Uterus (tissue), 2 donors: ENCODE results near the gene ZC3H13.

Experiments
- POLR2A ChIP-seq, 2 donors: fragments of 450-650 bp; IDR thresholded peaks; one replicate each; pipeline ENCODE4 v1.6.1; 2016; ENCODE audit warnings: antibody characterized with exemption in 2 of 2, mild to moderate bottlenecking in 1 of 2, moderate library complexity in 1 of 2
- TF ChIP-seq, protein P1 (sequence below), 4 experiments: fragments of 200-600 bp in 2 of 4; fragments of 450-650 bp in 2 of 4; sonication (generic) in 2 of 4; IDR thresholded peaks; one replicate each; pipeline ENCODE4 v1.5.1; 2016 to 2019; ENCODE audit warnings: antibody characterized with exemption in 4 of 4, mild to moderate bottlenecking in 2 of 4, moderate library complexity in 1 of 4

DNA sequence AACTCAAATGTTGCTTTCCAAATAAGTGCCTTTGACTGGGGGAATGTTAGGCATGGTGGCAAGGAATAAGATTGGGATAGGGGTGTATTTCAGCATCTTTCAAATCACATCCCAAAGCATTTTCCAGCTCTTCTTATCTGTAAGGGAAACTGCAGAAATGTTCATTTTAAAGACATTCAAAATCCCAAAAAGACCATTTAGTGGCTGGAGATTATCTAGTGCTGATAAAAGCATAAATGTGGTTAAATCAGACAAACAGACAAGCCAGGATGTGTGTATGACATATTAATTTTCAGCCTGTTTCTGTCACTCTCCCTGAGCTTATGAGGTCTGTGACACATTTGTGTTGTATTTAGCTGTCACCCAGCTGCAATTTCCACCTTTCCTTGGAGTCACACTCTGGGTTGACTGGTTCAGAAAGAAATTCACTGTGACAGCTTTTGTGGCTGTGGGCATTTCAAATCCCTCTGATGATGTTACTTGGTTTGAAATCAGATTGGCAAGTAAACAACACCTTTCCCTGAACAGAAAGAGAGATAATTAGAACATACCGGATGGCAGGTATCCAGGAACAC, 131.3 kb downstream of the ZC3H13 start:
- TF ChIP-seq, protein P1, sequence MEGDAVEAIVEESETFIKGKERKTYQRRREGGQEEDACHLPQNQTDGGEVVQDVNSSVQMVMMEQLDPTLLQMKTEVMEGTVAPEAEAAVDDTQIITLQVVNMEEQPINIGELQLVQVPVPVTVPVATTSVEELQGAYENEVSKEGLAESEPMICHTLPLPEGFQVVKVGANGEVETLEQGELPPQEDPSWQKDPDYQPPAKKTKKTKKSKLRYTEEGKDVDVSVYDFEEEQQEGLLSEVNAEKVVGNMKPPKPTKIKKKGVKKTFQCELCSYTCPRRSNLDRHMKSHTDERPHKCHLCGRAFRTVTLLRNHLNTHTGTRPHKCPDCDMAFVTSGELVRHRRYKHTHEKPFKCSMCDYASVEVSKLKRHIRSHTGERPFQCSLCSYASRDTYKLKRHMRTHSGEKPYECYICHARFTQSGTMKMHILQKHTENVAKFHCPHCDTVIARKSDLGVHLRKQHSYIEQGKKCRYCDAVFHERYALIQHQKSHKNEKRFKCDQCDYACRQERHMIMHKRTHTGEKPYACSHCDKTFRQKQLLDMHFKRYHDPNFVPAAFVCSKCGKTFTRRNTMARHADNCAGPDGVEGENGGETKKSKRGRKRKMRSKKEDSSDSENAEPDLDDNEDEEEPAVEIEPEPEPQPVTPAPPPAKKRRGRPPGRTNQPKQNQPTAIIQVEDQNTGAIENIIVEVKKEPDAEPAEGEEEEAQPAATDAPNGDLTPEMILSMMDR (IDR thresholded peaks at IDR 0.05): no peak
- TF ChIP-seq POLR2A (IDR thresholded peaks at IDR 0.05): no peak
